Hypothalamus (tissue), 51 donors: Measurements from ENCODE around the gene NRSN1.

Source experiments
- DNase-seq, 51 donors: peaks; one replicate each; lab custom pipeline; 2025; lab: John Stamatoyannopoulos, UW

NRSN1 gene

GRCh38 chr6:24125980-24126379, at the start of gene NRSN1:
NRSN1 (plus strand) TSS chr6:24126215; CDS start chr6:24134328, 8,113 bp downstream.
- peak in 43 of 51 donors; percentile 4 to 83 (median 55) for DNase-seq

GRCh38 chr6:24078200-24078599, 47.8 kb upstream of the NRSN1 start:
- peak in 3 of 51 donors; percentile 0 to 53 (median 35) for DNase-seq

- no peak for DNase-seq
These were observed 46.9 kb upstream of the NRSN1 start for GRCh38 chr6:24079076-24079475.

GRCh38 chr6:24080711-24081110, 45.3 kb upstream of the NRSN1 start:
- no peak for DNase-seq

GRCh38 chr6:24089736-24090135, 36.3 kb upstream of the NRSN1 start:
- no peak for DNase-seq

GRCh38 chr6:24092407-24092806, 33.6 kb upstream of the NRSN1 start:
- DNase-seq = no peak

- no peak for DNase-seq
These were observed 32.6 kb upstream of the NRSN1 start for GRCh38 chr6:24093381-24093780.

- no peak for DNase-seq
These were observed 26.8 kb upstream of the NRSN1 start for GRCh38 chr6:24099181-24099580.

GRCh38 chr6:24100024-24100769, 25.8 kb upstream of the NRSN1 start:
- no peak for DNase-seq

GRCh38 chr6:24100770-24101155, 25.3 kb upstream of the NRSN1 start:
- no peak for DNase-seq

GRCh38 chr6:24105191-24105590, 20.8 kb upstream of the NRSN1 start:
- peak in 2 of 51 donors; percentile 6 to 16 for DNase-seq

- DNase-seq = no peak
These were observed 19.7 kb upstream of the NRSN1 start for GRCh38 chr6:24106291-24106690.

GRCh38 chr6:24107294-24107693, 18.7 kb upstream of the NRSN1 start:
- no peak for DNase-seq

- peak in 1 of 51 donors; percentile 17 for DNase-seq
These were observed 18.0 kb upstream of the NRSN1 start for GRCh38 chr6:24108056-24108455.

GRCh38 chr6:24110417-24110816, 15.6 kb upstream of the NRSN1 start:
- no peak for DNase-seq

- no peak for DNase-seq
These were observed 12.1 kb upstream of the NRSN1 start for GRCh38 chr6:24113891-24114290.

- no peak for DNase-seq
These were observed 9.0 kb upstream of the NRSN1 start for GRCh38 chr6:24117021-24117420.

GRCh38 chr6:24122139-24122538, 3.9 kb upstream of the NRSN1 start:
- peak in 1 of 51 donors; percentile 2 for DNase-seq

- DNase-seq = peak in 29 of 51 donors; percentile 3 to 62 (median 26)
These were observed 674 bp downstream of the NRSN1 start for GRCh38 chr6:24126586-24127192.

GRCh38 chr6:24127316-24127715, 1.3 kb downstream of the NRSN1 start:
- no peak for DNase-seq

GRCh38 chr6:24131751-24132150, 5.7 kb downstream of the NRSN1 start:
- DNase-seq = no peak

- no peak for DNase-seq
These were observed 13.1 kb downstream of the NRSN1 start for GRCh38 chr6:24139080-24139479.
